ENCODE results near the gene NLGN1. TPM values are rescaled to one million over a fixed set of nuclear protein-coding genes. Genes with fewer than 3 reads are reported as not detected.

Gene NLGN1
- total RNA-seq, 5 donors from 2014 or later (not counting 1 experiment from before 2014, with no cell fraction given), result 0.18 TPM; not detected in 4

DNA sequence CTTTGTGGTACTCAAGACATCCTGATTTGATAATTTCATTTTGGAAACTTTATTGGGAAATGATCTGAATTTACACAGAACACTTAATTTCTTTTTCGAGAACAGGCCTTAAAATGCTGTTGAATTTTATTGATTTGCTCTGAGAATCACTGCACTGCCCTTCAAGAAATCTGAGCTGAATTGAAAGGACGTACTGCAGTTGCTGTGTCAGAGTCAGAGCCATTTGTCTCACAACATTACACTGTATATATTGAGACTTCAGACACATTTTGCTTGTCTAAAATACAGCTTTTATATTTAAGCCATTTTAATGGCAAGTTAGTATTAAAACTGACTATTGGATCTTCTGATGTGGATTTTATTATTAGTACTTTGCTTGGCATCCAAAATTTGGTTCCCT lies 504.1 kb downstream of the NLGN1 start:
- peaks cover 2 to 12% (median 5%) of the 10 kb centered on the region in 3 donors for H3K9me3 Mint-ChIP-seq
- no peaks in the 10 kb centered on the region for H3K27me3 Mint-ChIP-seq
- Histone ChIP-seq H3K9me3 (no peaks in the 10 kb centered on the region), H3K4me1 (ENCODE audit: control insufficient read depth in 1 of 2, extremely low read depth in 1 of 2, insufficient read depth in 2 of 2, low read length in 2 of 2) (no peaks in the 10 kb centered on the region), H3K4me3 (ENCODE audit: control insufficient read depth in 1 of 2, extremely low read depth in 1 of 2, low read length in 1 of 2) (no peak overlapping the region), H3K36me3 (ENCODE audit: control insufficient read depth in 2 of 2, extremely low read depth in 1 of 2, insufficient read depth in 1 of 2, low read length in 1 of 2) (no peaks in the 10 kb centered on the region), H3K27me3 (replicated peaks in 1 of 2; ENCODE audit: control insufficient read depth in 2 of 2, extremely low read depth in 1 of 2, insufficient read depth in 2 of 2, low read length in 1 of 2) (no peaks in the 10 kb centered on the region), H3K27ac (ENCODE audit: low read length) (no peak overlapping the region)
- H3K36me3 Mint-ChIP-seq, result no peaks in the 10 kb centered on the region
- ChIA-PET CTCF (no interaction called here), POLR2A (no interaction called here)
- H3K27ac Mint-ChIP-seq, result no peak overlapping the region
- ATAC-seq (replicated peaks in 1 of 4) (no peak), DNase-seq (no peak)
- no CpG with 5 or more reads among the region's 2 CpGs for WGBS (ENCODE audit: insufficient coverage)
- H3K4me3 Mint-ChIP-seq, result no peak overlapping the region
- no peaks in the 10 kb centered on the region for H3K4me1 Mint-ChIP-seq

DNA sequence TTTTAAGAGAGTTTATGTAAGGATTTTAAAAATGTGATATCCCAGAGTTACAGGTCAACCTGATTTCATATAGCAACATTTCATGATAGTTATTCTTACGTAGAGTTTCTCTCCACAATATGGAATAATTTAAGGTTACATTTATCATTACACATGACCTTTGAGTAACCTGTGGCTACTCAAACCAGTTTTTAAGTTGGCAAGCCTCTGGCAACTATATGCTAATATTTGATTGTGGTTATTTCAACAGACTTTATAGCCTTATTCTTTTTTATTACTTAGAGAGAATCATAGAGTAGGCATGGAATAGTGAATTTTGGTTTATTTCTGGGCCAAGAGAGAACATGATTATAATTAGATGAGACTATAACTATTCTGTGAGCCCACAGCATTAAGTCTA lies 504.9 kb downstream of the NLGN1 start:
- Histone ChIP-seq H3K9me3 (no peaks in the 10 kb centered on the region), H3K4me3 (ENCODE audit: control insufficient read depth in 1 of 2, extremely low read depth in 1 of 2, low read length in 1 of 2) (no peak overlapping the region), H3K27ac (ENCODE audit: low read length) (no peak overlapping the region), H3K27me3 (replicated peaks in 1 of 2; ENCODE audit: control insufficient read depth in 2 of 2, extremely low read depth in 1 of 2, insufficient read depth in 2 of 2, low read length in 1 of 2) (no peaks in the 10 kb centered on the region), H3K36me3 (ENCODE audit: control insufficient read depth in 2 of 2, extremely low read depth in 1 of 2, insufficient read depth in 1 of 2, low read length in 1 of 2) (no peaks in the 10 kb centered on the region), H3K4me1 (ENCODE audit: control insufficient read depth in 1 of 2, extremely low read depth in 1 of 2, insufficient read depth in 2 of 2, low read length in 2 of 2) (no peaks in the 10 kb centered on the region)
- no peak overlapping the region for H3K4me3 Mint-ChIP-seq
- no CpG with 5 or more reads among the region's 1 CpG for WGBS (ENCODE audit: insufficient coverage)
- ChIA-PET POLR2A (no interaction called here), CTCF (no interaction called here)
- no peaks in the 10 kb centered on the region for H3K27me3 Mint-ChIP-seq
- DNase-seq (no peak), ATAC-seq (replicated peaks in 1 of 4) (no peak)
- H3K27ac Mint-ChIP-seq, result no peak overlapping the region
- no peaks in the 10 kb centered on the region for H3K36me3 Mint-ChIP-seq
- peaks cover 0 to 12% (median 0%) of the 10 kb centered on the region in 3 donors for H3K9me3 Mint-ChIP-seq
- H3K4me1 Mint-ChIP-seq, result no peaks in the 10 kb centered on the region

DNA sequence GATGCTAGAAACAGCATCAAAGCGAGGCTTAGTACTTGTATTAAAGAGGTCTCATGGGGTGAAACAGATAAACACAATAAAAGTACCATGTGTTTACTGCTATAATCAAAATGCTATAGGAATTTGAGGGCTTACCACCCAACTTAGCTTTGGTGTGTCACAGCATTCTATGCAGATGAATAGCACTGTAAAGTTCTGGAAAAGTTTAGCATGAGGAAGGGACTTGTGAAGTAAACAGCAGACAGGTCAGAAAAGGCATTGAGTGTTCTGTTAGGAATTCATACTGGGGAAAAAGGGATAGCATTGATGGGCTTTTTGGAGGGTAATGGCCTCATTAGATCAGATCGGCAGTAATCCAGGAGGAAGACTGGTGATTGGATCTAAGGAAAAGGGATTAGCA lies 505.3 kb downstream of the NLGN1 start:
- CTCF ChIA-PET, result no interaction called here
- Mint-ChIP-seq H3K27me3 (no peaks in the 10 kb centered on the region), H3K4me1 (no peaks in the 10 kb centered on the region), H3K4me3 (no peak overlapping the region), H3K27ac (no peak overlapping the region), H3K36me3 (no peaks in the 10 kb centered on the region), H3K9me3 (peaks cover 0 to 12% (median 0%) of the 10 kb centered on the region in 3 donors)
- no peaks in the 10 kb centered on the region for H3K9me3 ChIP-seq
- H3K27me3 ChIP-seq (replicated peaks in 1 of 2; ENCODE audit: control insufficient read depth in 2 of 2, extremely low read depth in 1 of 2, insufficient read depth in 2 of 2, low read length in 1 of 2), result no peaks in the 10 kb centered on the region
- no peaks in the 10 kb centered on the region for H3K4me1 ChIP-seq (ENCODE audit: control insufficient read depth in 1 of 2, extremely low read depth in 1 of 2, insufficient read depth in 2 of 2, low read length in 2 of 2)
- no peak overlapping the region for H3K4me3 ChIP-seq (ENCODE audit: control insufficient read depth in 1 of 2, extremely low read depth in 1 of 2, low read length in 1 of 2)
- WGBS (ENCODE audit: insufficient coverage), result 100% methylated on average over 1 of the region's 2 CpGs
- DNase-seq, result no peak
- POLR2A ChIA-PET, result no interaction called here
- no peak for ATAC-seq (replicated peaks in 1 of 4)
- H3K27ac ChIP-seq (ENCODE audit: low read length), result no peak overlapping the region
- no peaks in the 10 kb centered on the region for H3K36me3 ChIP-seq (ENCODE audit: control insufficient read depth in 2 of 2, extremely low read depth in 1 of 2, insufficient read depth in 1 of 2, low read length in 1 of 2)

DNA sequence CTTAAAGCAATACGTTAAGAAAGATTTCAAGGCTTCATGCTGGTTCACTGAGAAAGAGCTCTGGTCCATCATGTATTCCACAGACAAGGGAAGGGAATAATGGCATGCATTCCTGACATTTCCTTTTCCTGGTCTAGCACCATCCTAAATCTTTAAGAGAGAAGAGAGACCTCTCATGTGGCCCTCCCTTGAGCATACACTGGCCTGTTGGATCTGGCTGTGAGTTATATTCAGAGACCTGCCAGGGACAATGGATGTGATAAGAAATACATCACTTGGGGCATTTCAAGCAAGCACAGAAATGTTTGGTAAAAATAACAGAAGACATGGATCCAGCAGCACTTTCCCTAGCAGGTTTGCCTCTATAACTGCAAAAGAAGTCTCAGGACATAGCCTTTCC lies 507.8 kb downstream of the NLGN1 start:
- no CpG with 5 or more reads among the region's 1 CpG for WGBS (ENCODE audit: insufficient coverage)
- Histone ChIP-seq H3K4me1 (ENCODE audit: control insufficient read depth in 1 of 2, extremely low read depth in 1 of 2, insufficient read depth in 2 of 2, low read length in 2 of 2) (no peaks in the 10 kb centered on the region), H3K27me3 (replicated peaks in 1 of 2; ENCODE audit: control insufficient read depth in 2 of 2, extremely low read depth in 1 of 2, insufficient read depth in 2 of 2, low read length in 1 of 2) (no peaks in the 10 kb centered on the region), H3K9me3 (no peaks in the 10 kb centered on the region), H3K4me3 (ENCODE audit: control insufficient read depth in 1 of 2, extremely low read depth in 1 of 2, low read length in 1 of 2) (no peak overlapping the region), H3K27ac (ENCODE audit: low read length) (no peak overlapping the region), H3K36me3 (ENCODE audit: control insufficient read depth in 2 of 2, extremely low read depth in 1 of 2, insufficient read depth in 1 of 2, low read length in 1 of 2) (no peaks in the 10 kb centered on the region)
- Mint-ChIP-seq H3K36me3 (no peaks in the 10 kb centered on the region), H3K4me3 (no peak overlapping the region), H3K9me3 (peaks cover 0 to 14% (median 0%) of the 10 kb centered on the region in 3 donors), H3K4me1 (no peaks in the 10 kb centered on the region), H3K27ac (no peak overlapping the region), H3K27me3 (no peaks in the 10 kb centered on the region)
- no peak for ATAC-seq (replicated peaks in 1 of 4)
- ChIA-PET POLR2A (no interaction called here), CTCF (no interaction called here)
- DNase-seq, result no peak

DNA sequence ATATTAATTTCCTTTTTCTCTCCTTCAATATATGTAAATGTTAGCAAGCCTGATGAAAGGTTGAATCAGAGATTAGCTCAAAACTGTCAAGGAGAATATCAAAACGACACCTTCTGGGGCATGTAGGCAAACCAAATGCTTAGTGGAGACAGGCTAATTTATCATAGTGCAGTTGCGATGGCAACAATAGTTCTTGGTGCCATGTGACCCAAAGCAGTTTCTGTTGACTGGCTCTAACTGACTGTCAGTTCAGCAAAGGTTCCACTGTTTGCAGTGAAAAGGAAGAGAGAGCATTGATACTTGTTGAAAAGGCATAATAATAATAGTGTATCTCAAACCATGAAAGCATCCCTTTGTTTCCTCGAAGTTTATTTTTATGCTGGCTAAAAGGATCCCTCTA lies 513.9 kb downstream of the NLGN1 start:
- ATAC-seq (replicated peaks in 1 of 4) (no peak), DNase-seq (no peak)
- Mint-ChIP-seq H3K27ac (no peak overlapping the region), H3K27me3 (no peaks in the 10 kb centered on the region), H3K4me1 (no peaks in the 10 kb centered on the region), H3K36me3 (no peaks in the 10 kb centered on the region), H3K4me3 (no peak overlapping the region), H3K9me3 (peaks cover 0 to 5% (median 5%) of the 10 kb centered on the region in 3 donors)
- Histone ChIP-seq H3K36me3 (ENCODE audit: control insufficient read depth in 2 of 2, extremely low read depth in 1 of 2, insufficient read depth in 1 of 2, low read length in 1 of 2) (no peaks in the 10 kb centered on the region), H3K4me1 (ENCODE audit: control insufficient read depth in 1 of 2, extremely low read depth in 1 of 2, insufficient read depth in 2 of 2, low read length in 2 of 2) (no peaks in the 10 kb centered on the region), H3K9me3 (no peaks in the 10 kb centered on the region), H3K4me3 (ENCODE audit: control insufficient read depth in 1 of 2, extremely low read depth in 1 of 2, low read length in 1 of 2) (no peak overlapping the region), H3K27ac (ENCODE audit: low read length) (no peak overlapping the region), H3K27me3 (replicated peaks in 1 of 2; ENCODE audit: control insufficient read depth in 2 of 2, extremely low read depth in 1 of 2, insufficient read depth in 2 of 2, low read length in 1 of 2) (no peaks in the 10 kb centered on the region)
- CTCF ChIA-PET, result no interaction called here
- POLR2A ChIA-PET, result no interaction called here
- 9% methylated on average over 1 of the region's 3 CpGs for WGBS (ENCODE audit: insufficient coverage)

DNA sequence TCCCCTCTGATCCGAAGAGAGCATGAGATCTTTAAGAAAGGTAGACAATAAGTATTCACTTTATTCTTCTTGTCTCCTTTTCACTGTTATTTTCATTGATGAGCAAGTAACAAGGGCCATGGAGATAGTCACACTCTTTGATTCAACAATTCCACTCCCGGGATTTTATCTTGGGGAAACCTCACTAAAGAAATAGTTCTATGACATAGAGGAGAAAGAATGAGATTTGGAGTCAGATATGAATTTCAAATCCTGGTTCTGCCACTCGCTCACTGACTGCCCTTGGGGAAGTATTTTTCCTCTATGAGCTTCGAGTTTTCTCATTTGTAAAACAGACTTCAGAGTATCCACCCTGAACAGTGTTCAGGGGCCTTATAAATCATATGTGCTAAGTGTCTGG lies 514.6 kb downstream of the NLGN1 start:
- POLR2A ChIA-PET, result no interaction called here
- Mint-ChIP-seq H3K27me3 (no peaks in the 10 kb centered on the region), H3K27ac (no peak overlapping the region), H3K9me3 (peaks cover 0 to 5% (median 5%) of the 10 kb centered on the region in 3 donors), H3K4me3 (no peak overlapping the region), H3K36me3 (no peaks in the 10 kb centered on the region), H3K4me1 (no peaks in the 10 kb centered on the region)
- H3K4me1 ChIP-seq (ENCODE audit: control insufficient read depth in 1 of 2, extremely low read depth in 1 of 2, insufficient read depth in 2 of 2, low read length in 2 of 2), result no peaks in the 10 kb centered on the region
- WGBS (ENCODE audit: insufficient coverage), result no CpG with 5 or more reads among the region's 4 CpGs
- no peaks in the 10 kb centered on the region for H3K36me3 ChIP-seq (ENCODE audit: control insufficient read depth in 2 of 2, extremely low read depth in 1 of 2, insufficient read depth in 1 of 2, low read length in 1 of 2)
- no peaks in the 10 kb centered on the region for H3K9me3 ChIP-seq
- H3K4me3 ChIP-seq (ENCODE audit: control insufficient read depth in 1 of 2, extremely low read depth in 1 of 2, low read length in 1 of 2), result no peak overlapping the region
- CTCF ChIA-PET, result no interaction called here
- no peak for ATAC-seq (replicated peaks in 1 of 4)
- no peak for DNase-seq
- no peaks in the 10 kb centered on the region for H3K27me3 ChIP-seq (replicated peaks in 1 of 2; ENCODE audit: control insufficient read depth in 2 of 2, extremely low read depth in 1 of 2, insufficient read depth in 2 of 2, low read length in 1 of 2)
- H3K27ac ChIP-seq (ENCODE audit: low read length), result no peak overlapping the region

DNA sequence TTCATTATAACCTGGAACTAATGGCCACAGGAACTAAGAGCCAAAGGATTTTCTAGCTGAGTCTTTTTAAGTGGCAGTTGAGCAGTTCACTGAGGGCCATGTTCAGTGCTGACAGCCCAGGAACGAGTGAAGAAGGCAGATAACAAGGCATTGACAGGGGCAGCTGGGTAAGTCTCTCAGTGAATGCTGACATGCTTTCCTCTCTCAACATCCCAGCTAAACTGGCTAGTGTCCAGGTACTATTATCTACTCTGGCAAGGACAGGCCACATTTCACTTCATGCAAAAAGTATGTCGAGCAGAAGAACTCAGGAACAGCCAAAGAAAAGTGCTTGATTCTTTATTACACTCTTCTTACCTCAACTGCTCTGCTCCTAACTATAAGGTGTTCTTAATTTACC lies 515.9 kb downstream of the NLGN1 start:
- DNase-seq, result no peak
- no peak overlapping the region for H3K27ac Mint-ChIP-seq
- ChIA-PET CTCF (no interaction called here), POLR2A (no interaction called here)
- H3K4me3 Mint-ChIP-seq, result no peak overlapping the region
- no peaks in the 10 kb centered on the region for H3K27me3 Mint-ChIP-seq
- Histone ChIP-seq H3K4me1 (ENCODE audit: control insufficient read depth in 1 of 2, extremely low read depth in 1 of 2, insufficient read depth in 2 of 2, low read length in 2 of 2) (no peaks in the 10 kb centered on the region), H3K9me3 (no peaks in the 10 kb centered on the region), H3K27ac (ENCODE audit: low read length) (no peak overlapping the region), H3K27me3 (replicated peaks in 1 of 2; ENCODE audit: control insufficient read depth in 2 of 2, extremely low read depth in 1 of 2, insufficient read depth in 2 of 2, low read length in 1 of 2) (no peaks in the 10 kb centered on the region), H3K36me3 (ENCODE audit: control insufficient read depth in 2 of 2, extremely low read depth in 1 of 2, insufficient read depth in 1 of 2, low read length in 1 of 2) (no peaks in the 10 kb centered on the region), H3K4me3 (ENCODE audit: control insufficient read depth in 1 of 2, extremely low read depth in 1 of 2, low read length in 1 of 2) (no peak overlapping the region)
- WGBS (ENCODE audit: insufficient coverage), result 20% methylated on average over 1 of the region's 2 CpGs
- no peaks in the 10 kb centered on the region for H3K4me1 Mint-ChIP-seq
- no peak for ATAC-seq (replicated peaks in 1 of 4)
- H3K9me3 Mint-ChIP-seq, result peaks cover 0 to 5% (median 5%) of the 10 kb centered on the region in 3 donors
- no peaks in the 10 kb centered on the region for H3K36me3 Mint-ChIP-seq

Measured in T-cell (primary cell).